ENCODE measurements around the gene MRPL43.

DNA sequence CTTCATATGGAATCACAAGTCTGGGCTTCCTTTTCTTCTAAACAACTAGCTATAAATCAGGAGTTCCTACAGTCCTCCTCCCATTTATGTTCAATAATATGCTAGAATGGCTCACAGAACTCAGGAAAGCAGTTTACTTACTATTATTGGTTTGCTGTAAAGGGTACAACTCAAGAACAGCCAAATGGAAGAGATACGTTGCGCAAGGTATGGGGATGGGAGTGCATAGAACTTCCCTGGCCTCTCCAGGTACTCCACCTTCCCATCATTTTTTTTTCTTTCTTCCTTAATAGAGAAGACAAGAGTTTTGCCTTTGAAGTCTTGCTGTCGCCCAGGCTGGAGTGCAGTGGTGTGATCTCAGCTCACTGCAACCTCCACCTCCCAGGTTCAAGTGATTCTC, 45.1 kb downstream of the MRPL43 start:
- TF ChIP-seq CTCF (IDR thresholded peaks at IDR 0.05) (no peak), EP300 (IDR thresholded peaks at IDR 0.05) (no peak)

All from suprapubic skin (tissue), 3 donors.